ENCODE measurements around the gene SNX21.
A peak's percentile ranks its signal among the peaks of the same experiment; 100 is the strongest.
"Not testable (repeated sequence)": the region's sequence is repeated elsewhere in the genome, so short reads cannot be mapped to it uniquely, and the experiment has no call there.

Gene SNX21

DNA sequence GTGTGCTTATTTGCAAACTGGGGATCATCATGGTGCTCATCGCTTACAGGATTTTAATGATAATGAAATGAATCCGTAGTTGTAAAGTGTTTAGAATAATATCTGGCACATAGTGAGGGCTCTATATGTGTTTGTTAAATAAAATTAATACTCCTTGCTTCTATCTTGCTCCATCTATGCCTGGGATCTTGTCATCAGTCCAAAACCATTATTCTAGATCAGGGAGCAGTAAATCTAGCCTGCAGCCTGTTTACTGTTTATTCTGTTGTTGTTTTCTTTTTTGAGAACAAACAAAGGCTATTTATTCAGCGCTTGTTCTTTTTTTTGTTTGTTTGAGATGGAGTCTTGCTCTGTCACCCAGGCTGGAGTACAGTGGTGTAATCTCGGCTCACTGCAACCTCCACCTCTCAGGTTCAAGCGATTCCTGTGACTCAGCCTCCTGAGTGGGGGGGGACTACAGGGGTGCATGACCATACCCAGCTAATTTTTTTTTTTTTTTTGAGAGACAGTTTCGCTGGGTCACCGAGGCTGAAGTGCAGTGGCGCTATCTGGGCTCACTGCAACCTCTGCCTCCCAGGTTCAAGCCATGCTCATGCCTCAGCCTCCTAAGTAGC lies 15.5 kb downstream of the SNX21 start:
- DNase-seq = no peak

DNA sequence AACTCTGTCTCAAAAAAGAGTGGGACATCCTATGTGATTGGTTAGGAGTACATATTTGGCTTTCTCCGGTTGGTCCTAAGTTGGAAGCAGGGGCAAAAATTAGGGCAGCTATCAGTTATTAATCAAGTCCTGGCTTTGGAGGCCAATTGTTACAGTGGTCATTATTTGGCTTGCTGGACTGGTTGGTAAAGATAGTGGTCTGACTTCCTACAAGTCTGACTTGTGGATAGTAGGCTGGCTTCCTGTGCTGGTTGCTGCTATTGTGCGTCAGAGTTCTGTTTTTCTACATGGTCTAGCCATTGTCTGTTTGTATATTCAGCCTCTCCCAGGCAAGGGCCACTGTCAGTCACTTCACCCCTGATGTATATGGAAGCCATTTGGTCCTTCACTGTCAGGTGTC lies 16.6 kb downstream of the SNX21 start:
- DNase-seq = no peak

- no peak for DNase-seq
Measured at GRCh38 chr20:45850926-45851325, 17.3 kb downstream of the SNX21 start.

- DNase-seq = no peak
Measured at GRCh38 chr20:45851501-45851900, 17.9 kb downstream of the SNX21 start.

DNA sequence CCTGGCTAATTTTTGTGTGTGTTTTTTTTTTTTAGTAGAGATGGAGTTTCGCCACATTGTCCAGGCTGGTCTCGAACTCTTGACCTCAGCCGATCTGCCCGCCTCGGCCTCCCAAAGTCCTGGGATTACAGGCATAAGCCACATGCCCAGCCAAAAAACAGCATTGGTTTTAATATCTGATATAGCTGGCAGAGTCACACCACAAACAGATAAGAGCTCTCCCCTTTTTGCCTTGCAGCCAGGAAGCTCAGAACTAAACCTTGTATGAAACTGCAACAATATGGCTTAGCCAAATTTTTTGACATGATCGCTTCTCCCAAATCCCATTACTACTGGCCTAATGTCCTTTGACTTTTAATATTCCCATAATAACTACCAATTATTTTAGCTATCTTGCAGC lies 18.7 kb downstream of the SNX21 start:
- no peak for DNase-seq

DNA sequence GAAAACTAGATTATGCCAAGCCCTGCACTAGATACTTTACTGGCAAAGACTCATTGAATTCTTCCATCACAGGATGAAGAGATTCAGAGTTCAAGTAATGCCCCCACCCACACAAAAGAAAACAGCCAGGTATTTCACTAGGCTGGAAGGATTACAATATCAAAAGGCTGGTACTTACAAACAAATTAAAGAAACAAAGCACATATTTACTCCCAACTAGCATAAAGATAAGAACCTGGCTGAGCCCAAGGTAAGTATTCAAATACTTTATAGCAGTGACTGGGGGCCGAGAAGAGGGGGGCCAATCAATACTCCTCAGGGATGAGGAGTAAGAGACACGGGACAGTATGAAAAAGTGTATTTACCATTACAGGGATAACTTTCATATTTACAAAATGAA lies 19.9 kb downstream of the SNX21 start:
- no peak for DNase-seq

- DNase-seq = peak; percentile 53 to 99 (median 92)
Measured at GRCh38 chr20:45857114-45857881, 23.7 kb downstream of the SNX21 start, which contains the start of the genes ACOT8 and ZSWIM3. Gene ACOT8, minus strand, starts transcription at chr20:45857392. Its CDS starts 77 bp downstream, at chr20:45857315. Gene ZSWIM3, plus strand, starts transcription at chr20:45857614. Its CDS starts 212 bp downstream, at chr20:45857826.

DNA sequence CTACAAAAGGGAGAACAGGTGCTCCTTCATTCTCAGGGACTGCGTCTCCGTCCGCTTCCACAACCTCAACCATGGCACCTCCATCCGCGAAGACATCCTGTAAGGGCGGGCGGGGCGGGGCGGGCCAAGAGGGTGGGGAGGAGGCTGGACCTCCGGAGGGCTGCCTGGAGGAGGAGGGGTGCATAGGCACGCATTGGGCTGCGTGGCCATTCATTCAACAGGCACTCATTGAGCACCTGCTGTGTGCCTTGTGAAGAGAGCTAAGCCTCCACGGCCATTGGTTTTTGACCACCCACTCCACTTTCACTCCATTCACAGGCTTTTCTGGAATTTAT lies 24.2 kb downstream of the SNX21 start:
- peak in 1 of 56 donors; percentile 71 for DNase-seq

- no peak for DNase-seq
Measured at GRCh38 chr20:45859916-45860315, 26.3 kb downstream of the SNX21 start.

DNA sequence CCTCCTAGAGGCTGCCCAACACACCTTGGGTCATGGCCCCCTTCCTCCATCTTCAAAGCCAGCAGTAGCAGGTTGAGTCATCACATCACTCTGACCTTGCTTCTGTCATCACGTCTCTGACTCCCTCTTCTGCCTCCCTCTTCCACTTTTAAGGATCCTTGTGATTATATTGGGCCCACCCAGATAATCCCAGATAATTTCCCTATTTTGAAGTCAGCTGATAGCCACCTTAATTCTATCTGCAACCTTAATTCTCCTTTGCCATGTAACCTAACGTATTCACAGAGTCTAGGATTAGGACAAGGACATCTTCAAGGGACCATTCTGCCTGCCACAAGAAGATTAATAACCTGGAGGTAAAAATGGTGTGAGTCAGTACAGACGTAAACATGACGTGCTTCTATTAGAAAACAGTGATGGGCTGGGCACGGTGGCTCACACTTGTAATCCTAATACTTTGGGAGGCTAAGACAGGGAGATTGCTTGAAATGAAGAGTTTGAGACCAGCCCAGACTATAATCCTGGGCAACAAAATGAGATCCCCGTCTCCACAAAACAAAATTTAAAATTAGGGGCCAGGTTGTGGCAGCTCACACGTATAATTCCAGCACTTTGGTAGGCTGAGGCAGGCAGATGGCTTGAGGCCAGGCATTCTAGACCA lies 27.1 kb downstream of the SNX21 start:
- peak in 1 of 56 donors; percentile 23 for DNase-seq

DNA sequence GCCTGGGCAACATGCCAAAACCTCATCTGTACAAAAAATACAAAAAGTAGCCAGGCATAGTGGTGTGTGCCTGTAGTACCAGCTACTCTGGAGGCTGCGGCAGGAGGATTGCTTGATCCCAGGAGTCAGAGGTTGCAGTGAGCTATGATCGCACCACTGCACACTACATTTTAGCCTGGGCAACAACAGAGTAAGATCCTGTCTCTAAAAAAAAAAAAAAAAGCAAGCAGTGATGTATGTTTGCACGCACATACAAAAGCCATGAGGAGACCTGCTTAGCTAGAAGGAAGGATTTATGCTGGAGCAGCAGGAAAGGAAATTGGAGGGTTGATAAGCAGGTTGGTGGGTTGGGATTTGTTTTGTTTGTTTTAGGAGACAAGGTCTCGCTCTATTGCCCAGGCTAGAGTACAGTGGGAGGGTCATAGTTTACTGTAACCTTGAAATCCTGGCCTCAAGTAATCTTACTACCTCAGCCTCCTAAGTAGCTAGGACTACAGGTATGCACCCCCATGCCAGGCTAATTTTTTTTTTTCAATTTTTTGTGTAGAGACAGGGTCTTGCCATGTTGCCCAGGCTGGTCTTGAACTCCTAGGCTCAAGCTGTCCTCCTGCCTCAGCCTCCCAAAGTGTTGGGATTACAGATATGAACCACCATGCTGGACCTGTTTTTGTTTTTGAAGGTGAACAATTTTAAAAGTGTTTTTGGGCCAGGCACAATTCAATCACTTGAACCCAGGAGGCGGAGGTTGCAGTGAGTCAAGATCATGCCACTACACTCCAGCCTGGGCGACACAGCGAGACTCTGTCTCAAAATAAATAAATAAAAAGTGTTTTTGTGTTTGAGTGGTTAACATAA lies 27.8 kb downstream of the SNX21 start:
- DNase-seq = peak in 1 of 56 donors; percentile 28

DNA sequence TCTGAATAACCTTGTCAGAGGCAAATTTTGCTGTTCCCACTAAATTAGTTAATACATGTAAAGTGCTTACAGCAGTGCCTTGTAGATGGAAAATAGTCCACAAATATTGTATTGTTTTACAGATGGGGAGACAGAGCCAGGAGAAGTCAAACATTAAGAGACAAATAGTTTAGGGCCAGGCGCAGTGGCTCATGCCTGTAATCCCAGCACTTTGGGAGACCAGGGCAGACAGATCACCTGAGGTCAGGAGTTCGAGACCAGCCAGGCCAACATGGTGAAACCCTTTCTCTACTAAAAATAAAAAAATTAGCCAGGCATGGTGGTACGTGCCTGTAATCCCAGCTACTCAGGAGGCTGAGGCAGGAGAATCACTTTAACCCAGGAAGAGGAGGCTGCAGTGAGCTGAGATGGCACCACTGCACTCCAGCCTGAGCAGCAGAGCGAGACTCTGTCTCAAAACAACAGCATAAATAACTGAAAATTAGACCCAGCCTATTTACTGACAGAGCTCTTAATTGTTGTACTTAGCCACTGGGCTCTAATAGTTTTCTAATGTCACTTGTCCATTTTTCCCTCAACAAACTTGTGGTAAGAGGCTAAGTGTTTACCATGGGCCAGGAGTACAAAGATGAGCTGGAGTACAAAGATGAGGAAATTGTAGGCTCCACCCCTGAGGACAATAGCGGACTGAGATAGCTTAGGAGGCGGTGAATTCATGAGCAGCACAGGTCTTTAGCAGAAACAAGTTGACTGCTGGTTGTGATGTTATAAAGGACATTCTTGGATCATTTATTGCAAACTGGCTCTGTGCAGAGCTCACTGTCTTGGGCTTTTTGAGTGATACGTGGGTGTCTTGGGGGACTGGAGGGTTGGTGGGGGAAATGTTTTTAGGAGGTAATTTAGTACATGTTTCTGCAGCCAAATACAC lies 30.2 kb downstream of the SNX21 start:
- DNase-seq = no peak

GRCh38 chr20:45866454-45866853 lies 32.9 kb downstream of the SNX21 start:
- DNase-seq = no peak

GRCh38 chr20:45867136-45867818 lies 33.7 kb downstream of the SNX21 start:
- DNase-seq = no peak

DNA sequence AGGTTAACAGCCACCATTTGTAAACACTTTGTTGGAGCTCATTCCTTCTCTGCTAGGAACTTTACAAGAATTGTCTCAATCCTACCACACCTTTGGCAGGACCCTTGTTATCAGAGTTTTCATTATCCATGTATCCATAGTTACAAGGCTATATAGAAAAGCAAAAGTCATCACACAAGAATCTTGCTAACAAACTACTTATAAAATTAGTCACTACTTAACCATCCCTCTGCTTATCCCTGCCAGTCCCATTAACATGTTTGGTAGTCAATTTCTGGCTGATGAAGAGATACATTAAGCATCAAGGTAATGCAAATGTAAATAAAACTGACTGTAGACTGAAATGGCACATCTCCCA lies 34.2 kb downstream of the SNX21 start:
- DNase-seq = no peak

DNA sequence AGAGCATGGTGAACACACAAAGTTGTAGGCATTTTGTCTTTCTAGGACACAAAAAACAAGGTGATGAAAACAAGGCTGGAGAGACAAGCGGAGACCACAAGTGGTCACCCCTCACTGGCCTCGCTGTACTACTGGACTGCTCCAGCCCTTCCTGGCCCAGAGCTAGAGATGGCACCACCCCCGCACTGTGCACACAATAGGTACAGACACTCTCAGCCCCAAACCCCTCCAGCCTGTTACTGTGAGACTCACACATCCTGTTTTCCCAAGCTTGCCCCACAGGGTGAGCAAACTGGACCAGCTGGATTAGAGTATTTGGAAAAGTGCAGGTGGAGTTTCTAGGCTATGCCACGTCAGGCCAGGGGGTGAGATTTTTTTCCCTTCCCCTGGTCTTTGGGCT lies 39.0 kb downstream of the SNX21 start:
- DNase-seq = no peak

DNA sequence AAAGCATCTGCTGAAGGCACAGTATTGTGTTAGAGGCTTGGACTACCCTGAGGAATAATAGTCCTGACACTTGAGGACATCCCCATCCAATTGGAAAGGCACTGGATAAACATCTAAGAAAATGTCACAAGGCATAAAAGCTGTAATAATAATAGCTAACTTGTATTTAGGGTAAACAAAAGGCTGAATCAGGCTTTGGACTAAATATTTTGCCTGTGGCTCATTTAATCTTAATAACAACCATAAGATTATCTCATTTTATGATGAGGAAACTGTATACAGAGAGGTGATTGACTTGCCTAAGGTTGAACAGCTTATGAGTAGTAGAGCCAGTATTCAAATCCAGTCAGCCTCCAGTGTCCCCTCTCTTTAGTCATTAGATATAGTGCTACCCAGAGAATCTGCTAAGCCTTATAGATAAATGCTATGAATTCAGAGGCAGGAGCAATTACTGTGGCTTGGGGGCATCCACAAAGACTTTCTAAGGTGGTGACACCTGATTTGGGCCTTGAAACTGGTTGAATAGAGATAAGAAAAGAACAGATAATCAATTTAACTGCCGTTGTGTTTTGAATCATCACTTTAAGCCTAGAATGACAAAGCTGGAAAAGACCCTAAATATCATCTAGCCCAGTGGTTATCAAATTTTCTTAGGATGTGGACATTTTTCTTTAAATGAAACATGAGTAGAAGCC lies 40.0 kb downstream of the SNX21 start:
- no peak for DNase-seq

GRCh38 chr20:45874104-45874481 lies 40.5 kb downstream of the SNX21 start:
- DNase-seq = not testable (repeated sequence)

DNA sequence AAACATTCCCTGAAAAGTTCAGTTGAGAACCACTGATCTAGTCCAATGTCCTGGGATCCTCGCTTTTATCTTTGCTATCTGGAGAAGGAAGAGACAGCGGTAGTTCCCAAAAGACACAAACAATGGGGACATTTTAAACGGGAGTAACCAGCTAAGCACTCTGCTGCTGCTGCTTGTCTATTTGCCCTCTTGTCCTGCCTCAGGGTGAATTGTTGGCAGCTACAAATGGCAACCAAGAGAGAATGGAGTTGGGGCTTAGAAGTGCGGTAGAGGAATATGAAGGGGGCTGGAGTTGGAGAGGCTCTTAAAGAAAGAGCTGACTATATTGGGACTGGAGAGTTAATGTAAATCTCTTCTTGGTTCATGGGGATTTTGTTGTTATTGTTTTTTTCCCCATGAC lies 41.0 kb downstream of the SNX21 start:
- DNase-seq = no peak

All from amygdala (tissue), 56 donors.